Astrocyte (in vitro differentiated cells and primary cell): Measurements from ENCODE around the gene LIMS2. TPM values are rescaled to one million over a fixed set of nuclear protein-coding genes. Genes with fewer than 3 reads are reported as not detected.

Experiments
- DNase-seq: peaks from one replicate; pipeline ENCODE4 v3.0.0-alpha.2; 2010; ENCODE audit warnings: low read depth
- FAIRE-seq: peaks from 2 replicates; lab custom pipeline; 2011; peaks lifted over from hg19 to GRCh38; lab: Jason Lieb, UNC
- H2AFZ ChIP-seq: 2 replicates; pipeline ENCODE4 v1.6.0; 2012; ENCODE audit warnings: low read depth, low read length, inconsistent platforms
- H3K27ac ChIP-seq: 2 replicates; pipeline ENCODE4 v1.5.1; 2011; ENCODE audit warnings: low read depth, low read length, inconsistent platforms
- H3K27me3 ChIP-seq: 2 replicates; pipeline ENCODE4 v1.6.0; 2011; ENCODE audit warnings: low read length, inconsistent platforms; ENCODE audit not compliant: insufficient read depth
- H3K36me3 ChIP-seq: 2 replicates; pipeline ENCODE4 v1.5.1; 2011; ENCODE audit warnings: low read length, inconsistent platforms; ENCODE audit not compliant: insufficient read depth
- H3K4me1 ChIP-seq: 2 replicates; pipeline ENCODE4 v1.5.1; 2011; ENCODE audit warnings: low read length, inconsistent platforms; ENCODE audit not compliant: insufficient read depth
- H3K4me2 ChIP-seq: 2 replicates; pipeline ENCODE4 v1.6.0; 2012; ENCODE audit warnings: low read length, inconsistent platforms
- H3K4me3 ChIP-seq: 2 replicates; pipeline ENCODE4 v1.5.1; 2011; ENCODE audit warnings: low read depth, mild to moderate bottlenecking, low read length, inconsistent platforms; ENCODE audit not compliant: insufficient read depth
- H3K79me2 ChIP-seq: 2 replicates; pipeline ENCODE4 v1.6.0; 2012; ENCODE audit warnings: mild to moderate bottlenecking, low read length, inconsistent platforms; ENCODE audit not compliant: insufficient read depth
- H3K9ac ChIP-seq: 2 replicates; pipeline ENCODE4 v1.6.0; 2012; ENCODE audit warnings: mild to moderate bottlenecking, low read length, inconsistent platforms
- H3K9me3 ChIP-seq: 2 replicates; pipeline ENCODE4 v1.5.1; 2012; ENCODE audit warnings: low read depth, mild to moderate bottlenecking, low read length, inconsistent platforms; ENCODE audit not compliant: insufficient read depth
- H4K20me1 ChIP-seq: 2 replicates; pipeline ENCODE4 v1.6.0; 2012; ENCODE audit warnings: low read length, inconsistent platforms; ENCODE audit not compliant: insufficient read depth
- H3K27ac Mint-ChIP-seq: one replicate; pipeline ENCODE4 v1.8.0; 2021; ENCODE audit warnings: mild to moderate bottlenecking, mixed read lengths; ENCODE audit not compliant: unreplicated experiment
- H3K27me3 Mint-ChIP-seq: one replicate; pipeline ENCODE4 v1.8.0; 2021; ENCODE audit warnings: low read depth, mixed read lengths; ENCODE audit not compliant: unreplicated experiment
- H3K36me3 Mint-ChIP-seq: one replicate; pipeline ENCODE4 v1.8.0; 2021; ENCODE audit warnings: low read depth, mixed read lengths; ENCODE audit not compliant: unreplicated experiment
- H3K4me1 Mint-ChIP-seq: one replicate; pipeline ENCODE4 v1.8.0; 2021; ENCODE audit warnings: low read depth, mixed read lengths; ENCODE audit not compliant: unreplicated experiment
- H3K4me3 Mint-ChIP-seq: one replicate; pipeline ENCODE4 v1.8.0; 2021; ENCODE audit warnings: mild to moderate bottlenecking, moderate library complexity, mixed read lengths; ENCODE audit not compliant: unreplicated experiment
- H3K9me3 Mint-ChIP-seq: one replicate; pipeline ENCODE4 v1.8.0; 2021; ENCODE audit warnings: mild to moderate bottlenecking, mixed read lengths; ENCODE audit not compliant: unreplicated experiment
- EZH2 ChIP-seq: IDR thresholded peaks from 2 replicates; pipeline ENCODE4 v1.6.1; 2012; ENCODE audit warnings: mild to moderate bottlenecking, low read length, inconsistent platforms; ENCODE audit not compliant: insufficient read depth
- total RNA-seq: library from RNA; stranded (reverse); gene quantifications from 2 replicates; pipeline ENCODE4 v1.2.1, GENCODE V29; 2021
- TF ChIP-seq, protein P1 (sequence below): IDR thresholded peaks from 2 replicates; pipeline ENCODE4 v1.5.1; 2011; ENCODE audit warnings: low read depth, mild to moderate bottlenecking, inconsistent platforms, low read length, moderate library complexity; ENCODE audit not compliant: insufficient read depth

Gene LIMS2
- total RNA-seq, 1 donor from 2014 or later = 73.3 TPM

DNA sequence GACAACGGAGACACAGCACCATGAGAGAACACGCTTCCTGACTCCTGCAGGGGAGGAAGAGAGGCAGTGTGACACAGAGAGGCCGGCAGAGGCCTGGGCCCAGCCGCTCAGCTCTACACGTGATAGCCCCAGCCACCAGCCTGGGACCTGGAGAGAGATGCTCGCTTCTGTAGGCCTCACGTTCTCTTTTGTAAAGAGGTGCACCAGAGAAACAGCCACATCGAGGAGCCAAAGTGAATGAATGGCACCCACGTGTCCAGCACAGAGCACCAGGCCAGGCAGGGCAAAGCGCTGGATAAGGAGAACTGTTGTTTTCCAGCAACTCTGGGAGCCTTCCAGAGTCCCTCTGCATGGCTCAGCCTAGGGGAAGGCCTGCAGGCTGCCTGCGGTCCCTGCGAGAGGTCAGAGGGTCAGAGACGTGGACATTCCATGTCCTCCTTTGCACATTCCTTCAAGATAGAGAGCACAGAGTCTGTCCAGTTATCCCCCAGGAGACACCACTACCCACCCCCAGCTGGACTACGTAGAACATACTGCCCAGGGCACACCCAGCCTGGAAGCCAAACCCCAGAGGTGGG lies 14.2 kb downstream of the LIMS2 start:
- H3K27ac ChIP-seq = no peak overlapping the region
- FAIRE-seq = no peak
- TF ChIP-seq, protein P1, sequence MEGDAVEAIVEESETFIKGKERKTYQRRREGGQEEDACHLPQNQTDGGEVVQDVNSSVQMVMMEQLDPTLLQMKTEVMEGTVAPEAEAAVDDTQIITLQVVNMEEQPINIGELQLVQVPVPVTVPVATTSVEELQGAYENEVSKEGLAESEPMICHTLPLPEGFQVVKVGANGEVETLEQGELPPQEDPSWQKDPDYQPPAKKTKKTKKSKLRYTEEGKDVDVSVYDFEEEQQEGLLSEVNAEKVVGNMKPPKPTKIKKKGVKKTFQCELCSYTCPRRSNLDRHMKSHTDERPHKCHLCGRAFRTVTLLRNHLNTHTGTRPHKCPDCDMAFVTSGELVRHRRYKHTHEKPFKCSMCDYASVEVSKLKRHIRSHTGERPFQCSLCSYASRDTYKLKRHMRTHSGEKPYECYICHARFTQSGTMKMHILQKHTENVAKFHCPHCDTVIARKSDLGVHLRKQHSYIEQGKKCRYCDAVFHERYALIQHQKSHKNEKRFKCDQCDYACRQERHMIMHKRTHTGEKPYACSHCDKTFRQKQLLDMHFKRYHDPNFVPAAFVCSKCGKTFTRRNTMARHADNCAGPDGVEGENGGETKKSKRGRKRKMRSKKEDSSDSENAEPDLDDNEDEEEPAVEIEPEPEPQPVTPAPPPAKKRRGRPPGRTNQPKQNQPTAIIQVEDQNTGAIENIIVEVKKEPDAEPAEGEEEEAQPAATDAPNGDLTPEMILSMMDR = no peak
- TF ChIP-seq EZH2 = no peak
- no peak overlapping the region for H3K4me3 Mint-ChIP-seq
- H3K4me1 Mint-ChIP-seq = peaks cover 30% of the 10 kb centered on the region
- H3K4me3 ChIP-seq = no peak overlapping the region
- DNase-seq = peak; percentile 41
- H3K4me1 ChIP-seq = peaks cover 4% of the 10 kb centered on the region
- H3K27me3 Mint-ChIP-seq = peaks cover 9% of the 10 kb centered on the region
- no peaks in the 10 kb centered on the region for H3K9me3 ChIP-seq
- H3K9ac ChIP-seq = no peak overlapping the region
- no peak overlapping the region for H2AFZ ChIP-seq
- H3K27me3 ChIP-seq = peaks cover 20% of the 10 kb centered on the region
- H3K4me2 ChIP-seq = no peak overlapping the region
- H3K79me2 ChIP-seq = peaks cover 12% of the 10 kb centered on the region
- H3K27ac Mint-ChIP-seq = peak overlapping the region; percentile 34
- H4K20me1 ChIP-seq = peaks cover 40% of the 10 kb centered on the region
- peaks cover 3% of the 10 kb centered on the region for H3K9me3 Mint-ChIP-seq
- H3K36me3 ChIP-seq = no peaks in the 10 kb centered on the region
- peaks cover 31% of the 10 kb centered on the region for H3K36me3 Mint-ChIP-seq

DNA sequence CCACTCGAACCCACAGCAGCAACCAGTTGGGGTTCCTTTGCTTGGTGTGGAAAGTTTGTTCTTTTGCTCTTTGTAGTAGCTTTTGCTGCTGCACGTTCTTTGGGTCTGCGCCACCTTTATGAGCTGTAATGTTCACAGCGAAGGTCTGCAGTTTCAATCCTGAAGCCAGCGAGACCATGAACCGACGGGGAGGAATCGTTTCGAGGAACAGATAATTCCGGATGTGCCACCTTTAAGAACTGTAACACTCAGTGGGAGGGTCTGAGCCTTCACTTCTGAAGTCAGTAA lies 15.1 kb downstream of the LIMS2 start:
- FAIRE-seq = no peak
- Histone ChIP-seq H3K4me3 (no peak overlapping the region), H3K79me2 (peaks cover 12% of the 10 kb centered on the region), H4K20me1 (peaks cover 34% of the 10 kb centered on the region), H3K9ac (no peak overlapping the region), H3K4me1 (peaks cover 4% of the 10 kb centered on the region), H3K4me2 (no peak overlapping the region), H3K27me3 (peaks cover 17% of the 10 kb centered on the region), H2AFZ (no peak overlapping the region), H3K27ac (no peak overlapping the region), H3K9me3 (no peaks in the 10 kb centered on the region), H3K36me3 (no peaks in the 10 kb centered on the region)
- Mint-ChIP-seq H3K27me3 (peaks cover 9% of the 10 kb centered on the region), H3K27ac (no peak overlapping the region), H3K36me3 (peaks cover 31% of the 10 kb centered on the region), H3K9me3 (peaks cover 3% of the 10 kb centered on the region), H3K4me3 (no peak overlapping the region), H3K4me1 (peaks cover 30% of the 10 kb centered on the region)
- TF ChIP-seq EZH2 = no peak
- TF ChIP-seq, protein P1 = no peak
- DNase-seq = no peak
